Fibroblast of mammary gland (primary cell): ENCODE results near the gene SEMA4G.
A peak's percentile ranks its signal among the peaks of the same experiment; 100 is the strongest.

Experiments
- DNase-seq: peaks from one replicate; pipeline ENCODE4 v3.0.0-alpha.2; 2010; ENCODE audit warnings: low read depth
- H3K4me3 ChIP-seq: 2 replicates; pipeline ENCODE4 v1.5.1; 2011; ENCODE audit warnings: low read depth, mild to moderate bottlenecking, low read length, moderate library complexity; ENCODE audit not compliant: control insufficient read depth
- CTCF ChIP-seq: conservative IDR thresholded peaks from 2 replicates; pipeline ENCODE4 v1.5.1; 2011; ENCODE audit warnings: low read depth, low read length, inconsistent platforms; ENCODE audit not compliant: control insufficient read depth, insufficient read depth

The SEMA4G gene

GRCh38 chr10:101000915-101001658, 31.8 kb downstream of the SEMA4G start:
- TF ChIP-seq CTCF: no peak
- peak; percentile 94 for DNase-seq
- peak overlapping the region; percentile 80 for H3K4me3 ChIP-seq

- DNase-seq: no peak
- peak overlapping the region; percentile 38 for H3K4me3 ChIP-seq
- TF ChIP-seq CTCF: no peak
Observed at GRCh38 chr10:101001659-101002035, 32.3 kb downstream of the SEMA4G start.

GRCh38 chr10:101002456-101002855, 33.2 kb downstream of the SEMA4G start:
- DNase-seq: no peak
- TF ChIP-seq CTCF: no peak
- H3K4me3 ChIP-seq: no peak overlapping the region

GRCh38 chr10:101003639-101004206, 34.4 kb downstream of the SEMA4G start:
- no peak overlapping the region for H3K4me3 ChIP-seq
- no peak for DNase-seq
- TF ChIP-seq CTCF: no peak

- no peak overlapping the region for H3K4me3 ChIP-seq
- no peak for TF ChIP-seq CTCF
- no peak for DNase-seq
Observed at GRCh38 chr10:101005361-101005760, 36.1 kb downstream of the SEMA4G start.

GRCh38 chr10:101005869-101006567, 36.7 kb downstream of the SEMA4G start:
- no peak overlapping the region for H3K4me3 ChIP-seq
- no peak for DNase-seq
- TF ChIP-seq CTCF: no peak
